ENCODE measurements around the gene CNTNAP2.

DNA sequence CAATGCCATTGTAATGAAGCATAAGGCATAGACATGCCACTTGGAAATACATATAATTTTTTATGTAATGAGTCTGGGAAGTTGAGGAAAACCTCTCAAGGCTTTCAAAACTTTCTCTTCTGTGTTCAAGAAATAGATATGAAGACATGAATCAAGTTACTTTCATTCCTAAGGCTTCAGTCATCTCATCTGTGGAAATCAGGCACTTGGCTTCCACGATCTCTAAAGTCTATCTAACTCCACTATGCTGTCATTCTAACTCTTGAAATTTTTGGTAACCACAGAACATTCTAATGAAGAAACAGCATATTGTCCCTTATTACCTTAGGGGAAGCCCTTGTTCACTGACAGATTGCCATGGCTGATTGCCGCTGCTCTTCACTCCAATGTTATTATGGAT lies 242.6 kb downstream of the CNTNAP2 start:
- TF ChIP-seq, protein P1, sequence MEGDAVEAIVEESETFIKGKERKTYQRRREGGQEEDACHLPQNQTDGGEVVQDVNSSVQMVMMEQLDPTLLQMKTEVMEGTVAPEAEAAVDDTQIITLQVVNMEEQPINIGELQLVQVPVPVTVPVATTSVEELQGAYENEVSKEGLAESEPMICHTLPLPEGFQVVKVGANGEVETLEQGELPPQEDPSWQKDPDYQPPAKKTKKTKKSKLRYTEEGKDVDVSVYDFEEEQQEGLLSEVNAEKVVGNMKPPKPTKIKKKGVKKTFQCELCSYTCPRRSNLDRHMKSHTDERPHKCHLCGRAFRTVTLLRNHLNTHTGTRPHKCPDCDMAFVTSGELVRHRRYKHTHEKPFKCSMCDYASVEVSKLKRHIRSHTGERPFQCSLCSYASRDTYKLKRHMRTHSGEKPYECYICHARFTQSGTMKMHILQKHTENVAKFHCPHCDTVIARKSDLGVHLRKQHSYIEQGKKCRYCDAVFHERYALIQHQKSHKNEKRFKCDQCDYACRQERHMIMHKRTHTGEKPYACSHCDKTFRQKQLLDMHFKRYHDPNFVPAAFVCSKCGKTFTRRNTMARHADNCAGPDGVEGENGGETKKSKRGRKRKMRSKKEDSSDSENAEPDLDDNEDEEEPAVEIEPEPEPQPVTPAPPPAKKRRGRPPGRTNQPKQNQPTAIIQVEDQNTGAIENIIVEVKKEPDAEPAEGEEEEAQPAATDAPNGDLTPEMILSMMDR (IDR thresholded peaks at IDR 0.05) = no peak
- TF ChIP-seq POLR2AphosphoS5 (IDR thresholded peaks at IDR 0.05; ENCODE audit: insufficient read depth in 1 of 2, low read depth in 1 of 2) = no peak
